Limb (tissue), 2 donors: Measurements from ENCODE around the gene CHMP4B.
A peak's percentile ranks its signal among the peaks of the same experiment; 100 is the strongest.

Experiments used
- DNase-seq, 2 donors: peaks; one replicate each; pipeline ENCODE4 v3.0.0-alpha.2; 2016; ENCODE audit errors: extremely low spot score in 2 of 2

CHMP4B gene, protein sequence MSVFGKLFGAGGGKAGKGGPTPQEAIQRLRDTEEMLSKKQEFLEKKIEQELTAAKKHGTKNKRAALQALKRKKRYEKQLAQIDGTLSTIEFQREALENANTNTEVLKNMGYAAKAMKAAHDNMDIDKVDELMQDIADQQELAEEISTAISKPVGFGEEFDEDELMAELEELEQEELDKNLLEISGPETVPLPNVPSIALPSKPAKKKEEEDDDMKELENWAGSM

DNA sequence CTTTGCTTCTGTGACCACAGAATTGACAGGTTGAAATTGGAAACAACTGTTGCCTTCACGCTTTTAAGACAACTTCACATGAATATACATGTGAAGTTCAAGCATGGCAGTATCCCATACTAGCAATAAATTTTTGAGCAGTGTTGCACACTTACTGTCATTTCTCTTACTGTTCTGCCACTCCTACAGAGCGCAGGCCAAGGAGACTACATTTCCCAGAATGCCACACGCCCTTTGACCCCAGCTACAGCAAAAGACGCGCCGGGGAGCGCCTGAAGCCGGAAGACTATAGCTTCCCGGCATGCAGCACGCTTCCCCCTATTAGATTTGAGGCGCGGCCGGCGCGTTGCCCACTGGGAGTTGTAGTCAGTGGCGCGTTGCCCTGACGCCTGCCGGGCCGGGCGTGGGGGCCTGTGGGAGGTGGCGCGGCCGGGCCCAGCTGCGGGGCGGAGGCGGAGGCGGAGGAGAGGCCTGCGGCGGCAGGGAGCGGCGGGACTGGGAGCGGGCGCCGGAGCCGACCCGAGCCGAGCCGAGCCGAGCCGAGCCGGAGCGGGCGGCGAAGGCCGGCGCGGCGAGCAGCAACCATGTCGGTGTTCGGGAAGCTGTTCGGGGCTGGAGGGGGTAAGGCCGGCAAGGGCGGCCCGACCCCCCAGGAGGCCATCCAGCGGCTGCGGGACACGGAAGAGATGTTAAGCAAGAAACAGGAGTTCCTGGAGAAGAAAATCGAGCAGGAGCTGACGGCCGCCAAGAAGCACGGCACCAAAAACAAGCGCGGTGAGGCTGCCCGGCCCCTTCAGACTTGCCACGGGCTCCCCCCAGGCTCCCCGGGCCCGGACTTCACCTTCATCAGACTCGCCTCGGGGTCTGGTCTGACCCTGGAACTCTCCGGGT lies at the start of gene CHMP4B:
CHMP4B (plus strand) TSS at position 464 of the 891 bp plus-strand sequence; CDS start at position 585, 121 bp downstream.
- peak; percentile 98 to 99 for DNase-seq

DNA sequence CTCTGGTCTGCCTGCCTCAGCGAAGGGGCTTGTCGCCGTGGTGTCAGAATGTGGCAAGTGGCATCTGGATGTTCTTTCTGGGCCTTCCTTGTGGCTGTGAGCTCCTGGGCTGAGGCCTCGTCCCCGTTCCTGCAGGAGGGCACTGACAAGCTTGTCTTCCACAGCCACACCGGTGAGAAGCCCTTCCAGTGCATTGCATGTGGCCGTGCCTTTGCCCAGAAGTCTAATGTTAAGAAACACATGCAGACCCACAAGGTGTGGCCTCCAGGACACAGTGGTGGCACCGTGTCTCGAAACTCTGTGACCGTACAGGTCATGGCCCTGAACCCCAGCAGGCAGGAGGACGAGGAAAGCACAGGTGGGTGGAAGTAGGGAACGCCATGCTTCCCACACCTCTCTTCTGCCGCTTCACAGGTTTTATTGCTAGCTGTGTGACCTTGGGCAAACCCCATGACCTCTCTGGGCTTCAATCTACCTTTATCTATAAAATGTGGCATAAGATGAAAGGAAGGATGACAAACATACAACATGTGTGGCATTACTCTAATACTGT lies 49.4 kb upstream of the CHMP4B start:
- no peak for DNase-seq

DNA sequence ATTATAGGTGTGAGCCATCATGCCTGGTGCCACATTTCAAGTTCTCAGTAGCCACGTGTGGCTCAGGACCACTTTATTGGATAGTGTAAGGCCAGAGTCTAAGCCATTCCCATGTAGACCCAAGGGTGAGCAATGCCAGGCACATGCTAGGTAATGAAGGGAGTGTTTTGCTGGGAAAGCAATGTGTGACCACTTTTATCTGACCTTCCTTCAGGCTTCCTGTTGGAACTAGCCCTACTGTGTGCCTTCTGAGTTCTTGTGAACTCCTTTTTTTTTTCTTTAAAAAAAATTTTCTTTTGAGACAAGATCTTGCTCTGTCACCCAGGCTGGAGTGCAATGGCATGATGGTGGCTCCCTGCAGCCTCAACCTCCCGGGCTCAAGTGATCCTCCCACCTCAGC lies 46.0 kb upstream of the CHMP4B start:
- no peak for DNase-seq

DNA sequence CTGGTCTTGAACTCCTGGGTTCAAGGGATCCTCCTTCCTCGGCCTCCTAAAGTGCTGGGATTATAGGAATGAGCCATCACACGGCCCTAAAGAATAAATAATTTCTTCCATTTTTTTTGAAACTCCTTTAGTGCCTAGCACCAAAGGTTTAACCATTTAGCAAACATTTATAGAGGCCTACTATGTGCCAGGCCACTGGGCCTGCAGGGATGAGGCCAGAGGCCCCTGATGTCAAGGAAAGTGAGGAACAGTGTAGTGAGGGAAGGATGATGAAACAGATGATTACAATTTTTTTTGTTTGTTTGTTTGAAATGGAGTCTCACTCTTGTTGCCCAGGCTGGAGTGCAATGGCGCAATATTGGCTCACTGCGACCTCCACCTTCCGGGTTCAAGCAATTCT lies 45.6 kb upstream of the CHMP4B start:
- no peak for DNase-seq

DNA sequence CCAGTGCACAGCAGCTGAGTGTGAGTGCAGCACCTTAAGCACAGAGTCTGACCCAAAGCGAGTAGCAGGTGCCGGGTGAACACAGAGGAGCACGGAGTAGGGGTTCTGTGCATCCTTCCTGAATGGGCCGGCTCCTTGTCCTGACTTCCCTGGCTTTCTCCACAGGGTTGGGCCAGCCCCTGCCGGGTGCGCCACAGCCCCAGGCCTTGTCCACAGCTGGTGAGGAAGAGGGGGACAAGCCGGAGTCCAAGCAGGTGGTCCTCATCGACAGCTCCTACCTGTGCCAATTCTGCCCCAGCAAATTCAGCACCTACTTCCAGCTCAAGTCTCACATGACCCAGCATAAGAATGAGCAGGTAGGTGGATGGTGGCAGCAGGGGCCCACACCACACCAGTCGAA lies 44.5 kb upstream of the CHMP4B start:
- no peak for DNase-seq

DNA sequence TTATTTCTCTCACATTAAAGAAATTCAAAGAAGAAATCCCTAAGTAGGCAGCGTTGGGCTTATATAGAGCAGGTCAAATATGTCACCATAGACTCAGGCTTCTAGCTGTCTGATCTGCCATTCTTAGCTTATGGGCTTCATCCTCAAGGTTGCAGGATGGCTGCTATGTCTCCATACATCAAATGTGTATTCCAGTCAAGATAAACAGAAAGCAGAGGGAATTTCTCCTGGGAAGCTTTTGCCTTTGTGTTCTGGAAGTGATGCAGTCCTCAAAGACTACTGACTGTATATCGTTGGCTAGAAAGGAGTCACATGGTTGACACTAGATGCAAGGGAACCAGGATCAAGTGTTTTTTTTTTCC lies 43.4 kb upstream of the CHMP4B start:
- no peak for DNase-seq

DNA sequence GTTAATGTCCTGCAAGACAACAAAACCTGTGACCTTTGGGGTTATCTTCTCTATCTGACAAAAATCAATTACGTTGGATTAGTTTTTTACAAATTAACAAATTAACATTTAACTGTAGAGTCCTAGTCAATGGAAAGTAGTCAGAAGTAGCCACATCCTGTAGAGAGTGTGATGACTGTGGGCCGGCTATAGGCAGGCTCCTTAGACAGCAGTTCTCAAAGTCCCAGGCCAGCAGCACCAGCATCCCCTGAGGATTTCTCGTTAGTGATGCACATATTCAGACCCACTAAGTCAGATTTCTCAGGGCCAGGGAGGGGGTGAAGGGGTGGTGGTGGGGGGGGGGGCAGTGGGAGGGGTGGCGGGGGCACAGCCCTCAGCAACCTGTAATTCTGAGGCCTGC lies 42.1 kb upstream of the CHMP4B start:
- no peak for DNase-seq

DNA sequence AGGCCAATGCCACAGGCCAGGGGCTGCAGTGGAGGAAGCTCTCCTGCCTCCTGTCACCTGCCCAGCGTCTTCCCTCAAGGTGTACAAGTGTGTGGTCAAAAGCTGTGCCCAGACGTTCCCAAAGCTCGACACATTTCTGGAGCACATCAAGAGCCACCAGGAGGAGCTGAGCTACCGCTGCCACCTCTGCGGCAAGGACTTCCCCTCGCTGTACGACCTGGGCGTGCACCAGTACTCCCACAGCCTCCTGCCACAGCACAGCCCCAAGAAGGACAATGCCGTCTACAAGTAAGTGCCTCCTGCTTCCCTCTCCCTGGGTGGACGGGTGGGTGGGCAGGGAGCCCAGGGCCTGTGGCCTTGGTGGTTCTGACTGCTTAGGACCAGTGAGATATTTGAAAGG lies 41.1 kb upstream of the CHMP4B start:
- DNase-seq, result no peak

DNA sequence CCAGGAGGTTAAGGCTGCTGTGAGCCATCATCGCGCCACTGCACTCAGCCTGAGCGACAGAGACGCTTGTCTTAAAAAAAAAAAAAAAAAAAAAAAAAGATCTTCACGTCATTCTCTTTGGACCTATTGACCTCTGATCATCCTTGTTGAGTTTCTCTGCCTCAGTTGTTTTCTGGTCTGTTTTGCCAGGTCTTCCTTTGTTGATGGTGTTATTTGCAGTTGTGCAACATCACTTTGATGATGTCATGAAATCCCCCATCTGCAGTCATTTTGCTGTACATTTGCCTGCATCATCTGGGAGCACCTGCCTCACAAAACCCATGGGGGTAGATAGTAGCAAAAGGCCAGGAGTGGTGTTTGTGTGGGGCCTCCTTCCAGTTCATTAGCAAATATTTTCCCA lies 39.2 kb upstream of the CHMP4B start:
- no peak for DNase-seq

DNA sequence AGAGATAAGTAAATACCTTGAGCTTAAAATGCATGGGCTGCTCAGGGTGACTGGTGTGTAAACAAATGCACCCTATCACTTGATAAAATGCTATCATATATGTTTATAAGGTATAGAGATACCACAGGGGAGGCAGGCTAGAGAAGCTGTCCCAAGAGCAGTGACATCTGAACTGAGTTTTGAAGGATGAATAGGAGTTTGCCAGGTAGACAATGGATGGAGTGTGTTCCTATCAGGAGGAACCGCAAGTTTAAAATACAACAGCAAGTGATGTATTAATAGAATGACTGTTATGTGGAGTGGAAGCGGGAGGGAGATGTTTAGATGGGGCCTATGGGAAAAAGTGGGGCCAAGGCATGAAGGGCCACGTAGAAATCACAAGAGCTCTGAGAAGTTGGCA lies 38.7 kb upstream of the CHMP4B start:
- no peak for DNase-seq

DNA sequence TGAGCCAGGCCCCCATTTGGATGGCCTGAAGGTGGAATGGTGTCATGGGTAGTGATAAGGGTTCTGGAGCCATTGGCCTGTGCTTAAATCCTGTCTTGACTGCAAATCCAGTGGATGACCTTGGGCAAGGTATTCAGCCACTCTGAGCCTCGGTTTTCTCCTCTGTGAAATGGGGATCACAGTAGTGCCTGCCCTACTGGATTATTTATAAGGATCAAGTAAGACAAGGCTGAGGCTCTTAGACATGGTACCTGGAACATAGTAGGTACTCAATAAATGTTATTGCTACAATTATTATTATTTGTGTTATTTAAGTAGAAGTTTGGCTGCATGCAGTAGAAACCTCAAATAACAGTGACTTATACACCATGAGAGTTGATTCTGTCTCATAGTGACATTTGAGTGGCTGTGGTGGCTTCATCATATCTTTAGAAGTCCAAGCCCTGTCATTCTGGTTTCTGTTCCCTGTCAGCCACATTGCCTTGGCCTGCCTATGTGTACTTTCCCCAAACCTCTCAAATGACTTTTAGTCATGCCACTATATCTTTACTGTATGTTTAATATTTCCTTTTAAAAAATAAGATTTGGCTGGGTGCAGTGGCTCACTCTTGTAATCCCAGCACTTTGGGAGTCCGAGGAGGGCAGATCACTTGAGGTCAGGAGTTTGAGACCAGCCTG lies 37.6 kb upstream of the CHMP4B start:
- DNase-seq, result no peak

DNA sequence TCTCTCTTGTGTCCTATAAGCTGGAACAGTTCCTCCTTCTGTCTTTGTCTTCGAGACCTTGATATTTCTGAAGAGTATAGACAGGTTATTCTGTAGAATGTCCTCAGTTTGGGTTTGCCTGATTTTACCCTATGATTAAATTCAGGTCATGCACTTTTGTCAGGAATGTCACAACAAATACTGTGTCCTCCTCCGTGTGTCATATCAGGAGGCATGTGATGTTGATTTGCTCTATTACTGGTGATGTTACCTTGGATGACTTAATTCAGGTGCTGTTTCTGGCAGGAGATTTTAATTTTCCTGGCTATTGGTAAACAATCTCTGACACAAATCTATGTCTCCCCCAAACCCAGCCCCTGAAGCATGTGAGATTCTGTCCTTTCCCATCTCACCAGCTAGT lies 33.3 kb upstream of the CHMP4B start:
- no peak for DNase-seq

DNA sequence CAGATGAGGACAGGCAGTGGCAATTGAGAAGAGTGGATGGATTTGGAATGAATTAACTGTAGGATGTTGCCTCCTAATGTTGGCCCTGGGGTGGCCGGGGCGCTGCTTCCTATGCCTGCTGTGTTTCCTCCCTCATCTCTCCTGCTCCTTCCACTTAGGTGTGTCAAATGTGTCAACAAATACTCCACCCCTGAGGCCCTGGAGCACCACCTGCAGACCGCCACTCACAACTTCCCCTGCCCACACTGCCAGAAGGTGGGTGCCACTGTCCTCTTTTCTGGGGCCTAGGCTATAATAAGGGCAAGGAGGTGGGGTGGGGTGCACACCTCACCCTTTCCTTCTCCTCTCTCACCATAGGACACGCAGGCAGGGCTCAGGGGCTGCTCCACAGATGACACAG lies 30.0 kb upstream of the CHMP4B start:
- DNase-seq, result no peak

DNA sequence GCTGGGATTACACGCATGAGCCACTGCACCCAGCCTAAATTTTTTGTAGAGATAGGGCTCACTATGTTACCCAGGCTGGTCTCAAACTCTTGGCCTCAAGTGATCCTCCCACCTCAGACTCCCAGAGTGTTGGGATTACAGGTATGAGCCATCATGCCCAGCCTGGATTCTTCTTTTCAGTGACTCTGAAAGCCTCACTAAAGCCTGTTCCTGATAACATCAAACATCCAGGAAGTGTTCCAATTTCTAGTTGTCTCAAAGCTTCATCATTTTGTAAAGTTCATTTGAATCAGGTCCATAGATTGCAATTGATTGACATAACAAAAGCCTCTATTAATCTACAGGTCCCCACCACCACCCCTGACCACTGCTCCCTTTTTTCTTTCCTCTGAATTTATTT lies 29.2 kb upstream of the CHMP4B start:
- DNase-seq, result no peak

DNA sequence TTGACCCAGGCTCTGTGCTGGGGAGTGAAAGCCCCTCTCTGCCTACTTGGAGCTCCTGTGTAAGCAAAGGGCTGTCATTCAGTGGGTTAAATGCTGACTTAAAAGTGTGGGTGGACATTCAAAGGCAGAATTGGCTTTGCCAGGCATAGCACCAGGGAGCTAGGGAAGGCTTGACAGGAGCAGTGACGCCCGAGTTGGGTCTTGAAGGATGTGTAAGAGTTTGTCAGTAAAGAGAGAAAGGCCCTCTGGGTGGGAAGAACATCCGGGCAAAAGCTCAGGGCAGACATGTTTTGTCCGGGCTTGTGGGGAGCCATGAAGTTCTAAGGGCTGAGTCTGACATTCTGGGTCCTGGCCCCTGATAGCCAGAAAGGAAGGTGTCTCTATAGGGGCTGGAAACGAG lies 27.9 kb upstream of the CHMP4B start:
- DNase-seq, result no peak

DNA sequence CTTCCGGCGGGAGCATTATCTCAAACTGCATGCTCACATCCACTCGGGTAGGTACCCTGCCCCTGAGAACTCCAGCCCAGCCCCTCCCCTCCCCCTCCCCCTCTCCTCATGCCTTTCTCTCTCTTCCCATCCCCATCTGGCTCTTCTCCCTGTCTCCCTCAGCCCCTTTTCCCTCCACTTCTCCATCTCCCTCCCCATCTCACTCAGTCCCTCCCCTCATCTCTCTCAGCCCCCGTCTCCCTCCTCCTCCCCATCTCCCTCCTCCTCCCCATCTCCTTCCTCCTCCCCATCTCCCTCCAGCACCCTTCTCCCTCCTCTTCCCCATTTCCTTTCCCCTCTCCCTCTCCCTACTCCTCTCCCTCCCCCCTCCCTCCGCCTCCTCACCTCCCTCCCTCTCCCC lies 27.3 kb upstream of the CHMP4B start:
- DNase-seq, result no peak

DNA sequence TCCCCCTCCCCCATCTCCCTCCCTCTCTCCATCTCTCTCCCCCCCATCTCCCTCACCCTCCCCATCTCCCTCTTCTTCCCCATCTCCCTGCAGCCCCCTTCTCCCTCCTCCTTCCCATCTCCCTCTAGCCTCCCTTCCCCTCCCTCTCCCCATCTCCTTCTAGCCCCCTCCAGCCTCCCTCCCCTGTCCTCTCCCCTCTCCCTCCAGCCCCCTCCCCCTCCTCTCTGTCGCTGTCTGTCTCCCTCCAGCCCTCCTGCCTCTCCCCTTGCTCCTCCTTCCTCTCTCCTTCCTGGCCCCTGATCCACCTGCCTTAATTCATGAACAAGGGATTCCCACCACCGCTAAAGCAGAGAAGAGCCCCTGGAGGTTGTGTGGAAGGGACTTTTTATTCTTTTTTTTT lies 26.9 kb upstream of the CHMP4B start:
- DNase-seq, result no peak

DNA sequence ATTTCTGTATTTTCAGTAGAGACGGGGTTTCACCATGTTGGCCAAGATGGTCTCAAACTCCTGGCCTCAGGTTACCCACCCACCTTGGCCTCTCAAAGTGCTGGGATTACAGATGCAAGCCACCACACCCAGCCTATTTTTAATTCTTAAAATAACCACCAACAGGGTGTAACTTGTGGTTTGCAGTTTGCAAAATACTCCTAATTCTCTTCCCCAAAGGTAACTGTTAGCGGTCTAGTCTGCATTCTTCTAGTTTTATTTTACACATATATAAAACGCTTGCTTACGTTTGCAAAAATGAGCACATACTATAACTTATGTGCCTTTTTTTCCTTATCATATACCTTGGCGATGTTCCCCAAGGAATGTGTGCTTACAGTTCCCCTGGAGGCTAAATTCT lies 25.6 kb upstream of the CHMP4B start:
- DNase-seq, result no peak

DNA sequence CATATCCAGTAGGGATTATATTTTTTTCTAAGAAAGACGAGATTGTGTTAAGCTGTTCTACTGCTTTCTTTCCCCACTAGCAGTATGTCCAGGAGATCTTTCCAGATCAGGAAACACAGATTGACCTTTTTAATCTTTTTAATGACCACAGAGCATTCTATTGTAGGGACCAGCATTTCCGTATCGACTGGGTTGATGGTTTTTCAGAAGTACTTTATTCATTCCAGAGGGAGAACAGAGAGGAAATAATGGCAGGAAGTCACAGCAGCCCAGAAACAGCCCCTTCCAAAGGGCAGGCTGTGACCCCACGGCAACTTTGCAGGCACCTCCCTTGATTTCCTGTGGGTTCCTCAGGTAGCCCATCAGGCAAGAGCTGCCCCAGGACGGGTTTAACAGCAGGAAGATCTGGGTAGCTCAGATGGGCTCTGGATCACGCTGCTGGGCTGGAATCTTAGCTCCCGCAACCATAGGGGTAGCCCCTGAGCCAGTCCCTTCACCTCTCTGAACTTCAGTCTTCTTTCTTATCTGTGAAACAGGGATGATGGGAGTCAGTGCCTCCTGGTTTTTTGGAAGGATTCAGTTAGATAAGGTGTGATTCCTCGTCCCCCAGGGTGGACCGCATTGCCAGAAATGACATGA lies 23.8 kb upstream of the CHMP4B start:
- no peak for DNase-seq

DNA sequence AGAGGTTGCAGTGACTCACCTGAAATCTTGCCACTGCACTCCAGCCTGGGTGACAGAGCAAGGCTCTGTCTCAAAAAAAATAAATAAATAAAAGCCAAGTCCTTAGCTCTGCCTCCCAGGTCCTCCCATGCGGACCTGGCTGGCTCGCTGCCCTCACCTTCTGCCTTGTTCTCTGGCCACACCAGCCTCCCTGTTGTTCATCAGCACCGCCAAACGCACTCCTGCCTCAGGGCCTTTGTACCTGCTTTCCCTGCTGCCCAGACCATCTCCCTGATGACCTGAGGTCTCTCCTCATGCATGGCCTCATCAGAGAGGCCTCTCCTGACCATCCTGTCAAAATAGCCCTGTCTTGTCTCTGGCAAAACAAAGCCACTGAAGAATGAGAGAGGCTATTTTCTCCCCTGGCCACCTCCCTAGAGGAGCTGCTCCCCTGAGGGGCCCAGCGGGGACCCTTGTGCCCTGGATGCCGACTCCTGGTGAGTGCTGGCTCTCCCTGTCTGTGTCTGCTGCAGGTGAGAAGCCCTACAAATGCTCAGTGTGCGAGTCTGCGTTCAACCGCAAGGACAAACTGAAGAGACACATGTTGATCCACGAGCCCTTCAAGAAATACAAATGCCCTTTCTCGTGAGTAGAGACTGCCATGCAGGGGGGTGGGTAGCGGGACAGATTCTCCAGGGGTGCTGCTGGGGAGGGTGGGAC lies 22.6 kb upstream of the CHMP4B start:
- no peak for DNase-seq
